Parathyroid adenoma (tissue), 2 donors: ENCODE data around the gene SND1.

Experiments used
- H2AFZ ChIP-seq: fragments of 300-600 bp; sonication (generic); one replicate; pipeline ENCODE4 v1.7.0; 2017; ENCODE audit warnings: antibody characterized with exemption, mild to moderate bottlenecking
- H3K27ac ChIP-seq: fragments of 300-600 bp; sonication (generic); one replicate; pipeline ENCODE4 v1.7.0; 2017
- H3K27me3 ChIP-seq: fragments of 300-600 bp; sonication (generic); one replicate; pipeline ENCODE4 v1.7.0; 2017; ENCODE audit warnings: low read length; ENCODE audit not compliant: control insufficient read depth, insufficient read depth
- H3K36me3 ChIP-seq: fragments of 300-600 bp; sonication (generic); one replicate; pipeline ENCODE4 v1.7.0; 2017; ENCODE audit warnings: low read length; ENCODE audit not compliant: control insufficient read depth, insufficient read depth
- H3K4me1 ChIP-seq: fragments of 300-600 bp; sonication (generic); one replicate; pipeline ENCODE4 v1.7.0; 2017; ENCODE audit warnings: control low read depth
- H3K4me2 ChIP-seq: fragments of 300-600 bp; sonication (generic); one replicate; pipeline ENCODE4 v1.7.0; 2017; ENCODE audit warnings: low read length
- H3K4me3 ChIP-seq: fragments of 300-600 bp; sonication (generic); one replicate; pipeline ENCODE4 v1.7.0; 2017; ENCODE audit warnings: low read depth, low read length
- H3K79me2 ChIP-seq: fragments of 300-600 bp; sonication (generic); one replicate; pipeline ENCODE4 v1.7.0; 2017; ENCODE audit warnings: control low read depth
- H3K9ac ChIP-seq: fragments of 300-600 bp; sonication (generic); one replicate; pipeline ENCODE4 v1.7.0; 2017; ENCODE audit warnings: mild to moderate bottlenecking
- H3K9me3 ChIP-seq: fragments of 300-600 bp; sonication (generic); one replicate; pipeline ENCODE4 v1.7.0; 2017; ENCODE audit warnings: low read length; ENCODE audit not compliant: control insufficient read depth
- TF ChIP-seq, protein P1 (sequence below): fragments of 300-600 bp; sonication (generic); IDR thresholded peaks from one replicate; pipeline ENCODE4 v1.7.0; 2017; ENCODE audit warnings: antibody characterized with exemption, mild to moderate bottlenecking
- donor health status: primary hyperparathyroidism.

The SND1 gene

DNA sequence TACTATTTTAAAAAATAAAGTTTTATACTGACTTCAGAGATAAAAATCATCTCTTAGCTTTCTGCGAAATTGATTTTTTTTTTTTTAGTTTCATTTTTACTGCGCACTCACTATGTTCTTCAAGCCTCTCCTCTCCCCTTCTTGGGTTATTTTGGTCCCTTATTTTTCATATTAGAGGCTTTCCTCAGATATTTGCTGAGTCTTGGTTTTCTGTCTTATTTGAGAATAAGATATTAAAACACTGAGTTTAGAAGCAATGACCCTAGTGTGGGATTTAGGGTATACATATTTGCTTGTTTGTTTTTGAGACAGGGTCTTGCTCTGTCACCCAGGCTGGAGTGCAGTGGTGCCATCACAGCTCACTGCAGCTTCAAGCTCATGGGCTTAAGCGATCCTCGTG is 59.9 kb downstream of the SND1 start:
- H3K36me3 ChIP-seq, result no peaks in the 10 kb centered on the region
- TF ChIP-seq, protein P1, sequence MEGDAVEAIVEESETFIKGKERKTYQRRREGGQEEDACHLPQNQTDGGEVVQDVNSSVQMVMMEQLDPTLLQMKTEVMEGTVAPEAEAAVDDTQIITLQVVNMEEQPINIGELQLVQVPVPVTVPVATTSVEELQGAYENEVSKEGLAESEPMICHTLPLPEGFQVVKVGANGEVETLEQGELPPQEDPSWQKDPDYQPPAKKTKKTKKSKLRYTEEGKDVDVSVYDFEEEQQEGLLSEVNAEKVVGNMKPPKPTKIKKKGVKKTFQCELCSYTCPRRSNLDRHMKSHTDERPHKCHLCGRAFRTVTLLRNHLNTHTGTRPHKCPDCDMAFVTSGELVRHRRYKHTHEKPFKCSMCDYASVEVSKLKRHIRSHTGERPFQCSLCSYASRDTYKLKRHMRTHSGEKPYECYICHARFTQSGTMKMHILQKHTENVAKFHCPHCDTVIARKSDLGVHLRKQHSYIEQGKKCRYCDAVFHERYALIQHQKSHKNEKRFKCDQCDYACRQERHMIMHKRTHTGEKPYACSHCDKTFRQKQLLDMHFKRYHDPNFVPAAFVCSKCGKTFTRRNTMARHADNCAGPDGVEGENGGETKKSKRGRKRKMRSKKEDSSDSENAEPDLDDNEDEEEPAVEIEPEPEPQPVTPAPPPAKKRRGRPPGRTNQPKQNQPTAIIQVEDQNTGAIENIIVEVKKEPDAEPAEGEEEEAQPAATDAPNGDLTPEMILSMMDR, result no peak

DNA sequence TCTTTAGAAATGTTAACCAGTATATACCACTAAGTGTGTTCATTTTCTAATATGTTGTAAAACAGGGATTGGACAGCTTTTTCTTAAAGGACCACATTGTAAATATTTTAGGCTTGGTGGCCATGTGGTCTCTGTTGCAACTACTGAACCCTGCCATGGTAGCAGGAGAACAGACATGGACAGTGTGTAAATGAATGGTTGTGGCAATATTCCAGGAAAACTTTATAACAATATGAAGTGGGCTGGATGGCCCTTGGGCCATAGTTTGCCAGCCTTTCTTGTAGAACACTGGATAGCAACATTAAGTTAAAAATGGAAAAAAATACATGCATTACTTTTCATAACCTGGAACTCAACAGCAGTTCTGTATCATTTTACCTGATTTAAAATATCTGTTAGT is 61.0 kb downstream of the SND1 start:
- H3K4me3 ChIP-seq, result no peak overlapping the region
- no peak overlapping the region for H3K4me2 ChIP-seq
- no peak overlapping the region for H2AFZ ChIP-seq
- H3K9ac ChIP-seq, result no peak overlapping the region
- peaks cover 2% of the 10 kb centered on the region for H3K79me2 ChIP-seq
- no peak overlapping the region for H3K27ac ChIP-seq
- H3K4me1 ChIP-seq, result no peaks in the 10 kb centered on the region
- H3K36me3 ChIP-seq, result no peaks in the 10 kb centered on the region
- TF ChIP-seq, protein P1, result no peak
- no peaks in the 10 kb centered on the region for H3K9me3 ChIP-seq
- H3K27me3 ChIP-seq, result no peaks in the 10 kb centered on the region

More for the DNA sequence above, 59.9 kb downstream of the SND1 start:
- no peaks in the 10 kb centered on the region for H3K4me1 ChIP-seq
- no peak overlapping the region for H2AFZ ChIP-seq
- peaks cover 2% of the 10 kb centered on the region for H3K79me2 ChIP-seq
- H3K27ac ChIP-seq, result no peak overlapping the region
- no peaks in the 10 kb centered on the region for H3K27me3 ChIP-seq
- H3K9me3 ChIP-seq, result no peaks in the 10 kb centered on the region
- H3K4me2 ChIP-seq, result no peak overlapping the region
- H3K9ac ChIP-seq, result no peak overlapping the region
- H3K4me3 ChIP-seq, result no peak overlapping the region

DNA sequence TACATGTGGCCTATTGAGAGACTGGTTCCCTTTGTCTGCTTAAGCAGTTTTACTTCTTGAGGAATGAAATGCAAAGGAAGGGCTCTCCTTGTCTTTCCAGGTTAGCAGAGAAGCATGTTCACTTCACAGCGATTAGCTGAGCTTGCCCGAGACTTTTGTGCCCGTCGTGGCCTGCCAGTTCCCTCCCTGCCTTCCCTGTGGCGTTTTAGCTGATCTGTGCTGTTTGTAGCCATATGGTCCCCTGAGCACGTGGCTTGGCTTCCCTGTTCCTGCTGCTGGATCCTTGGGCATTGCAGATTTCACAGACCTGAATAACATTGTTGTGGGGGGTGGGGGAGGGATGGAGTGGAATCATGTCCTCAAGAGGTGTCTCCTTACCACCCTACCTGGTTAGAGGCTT is 61.8 kb downstream of the SND1 start:
- Histone ChIP-seq H3K4me2 (no peak overlapping the region), H3K9ac (no peak overlapping the region), H3K4me1 (no peaks in the 10 kb centered on the region), H3K9me3 (no peaks in the 10 kb centered on the region), H2AFZ (no peak overlapping the region), H3K27ac (no peak overlapping the region), H3K4me3 (no peak overlapping the region), H3K27me3 (no peaks in the 10 kb centered on the region), H3K79me2 (peaks cover 2% of the 10 kb centered on the region), H3K36me3 (no peaks in the 10 kb centered on the region)
- TF ChIP-seq, protein P1, result no peak

DNA sequence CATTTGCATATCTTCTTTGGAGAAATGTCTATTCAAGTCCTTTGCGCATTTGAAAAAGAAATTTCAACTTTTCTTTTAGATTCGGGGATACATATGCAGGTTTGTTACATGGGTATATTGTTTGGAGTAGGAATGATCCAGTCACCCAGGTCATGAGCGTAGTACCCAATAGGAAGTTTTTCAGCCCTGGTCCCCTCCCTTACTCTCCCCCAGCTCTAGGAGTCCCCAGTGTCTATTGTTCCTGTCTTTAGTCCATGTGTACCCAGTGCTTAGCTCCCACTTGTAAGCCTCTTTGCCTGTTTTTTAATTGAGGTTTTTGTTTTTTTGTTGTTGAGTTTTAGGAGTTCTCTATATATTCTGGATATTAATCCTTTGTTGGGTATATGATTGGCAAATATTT is 63.3 kb downstream of the SND1 start:
- H3K4me2 ChIP-seq, result no peak overlapping the region
- no peak overlapping the region for H3K4me3 ChIP-seq
- H2AFZ ChIP-seq, result no peak overlapping the region
- H3K4me1 ChIP-seq, result no peaks in the 10 kb centered on the region
- no peak overlapping the region for H3K9ac ChIP-seq
- TF ChIP-seq, protein P1, result no peak
- H3K79me2 ChIP-seq, result peaks cover 3% of the 10 kb centered on the region
- no peaks in the 10 kb centered on the region for H3K36me3 ChIP-seq
- no peaks in the 10 kb centered on the region for H3K27me3 ChIP-seq
- H3K9me3 ChIP-seq, result no peaks in the 10 kb centered on the region
- H3K27ac ChIP-seq, result no peak overlapping the region

DNA sequence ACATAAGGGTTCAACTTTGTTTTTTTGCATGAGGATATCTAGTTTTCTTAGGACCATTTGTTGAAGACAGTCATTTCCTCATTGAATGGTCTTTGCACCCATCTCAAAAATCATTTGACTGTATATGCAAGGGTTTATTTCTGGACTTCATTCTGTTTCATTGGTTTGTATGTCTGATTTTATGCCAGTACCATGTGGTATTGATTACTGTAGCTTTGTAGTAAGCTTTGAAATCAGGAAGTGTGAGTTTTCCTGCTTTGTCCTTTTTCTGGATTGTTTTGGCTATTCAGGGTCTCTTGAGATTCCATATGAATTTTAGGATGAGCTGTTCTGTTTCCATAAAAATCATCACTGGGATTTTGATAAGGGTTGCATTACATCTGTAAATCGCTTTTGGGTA is 63.9 kb downstream of the SND1 start:
- Histone ChIP-seq H3K4me3 (no peak overlapping the region), H3K9me3 (no peaks in the 10 kb centered on the region), H3K27me3 (no peaks in the 10 kb centered on the region), H3K36me3 (no peaks in the 10 kb centered on the region), H2AFZ (no peak overlapping the region), H3K79me2 (peaks cover 7% of the 10 kb centered on the region), H3K4me2 (no peak overlapping the region), H3K4me1 (no peaks in the 10 kb centered on the region), H3K27ac (no peak overlapping the region), H3K9ac (no peak overlapping the region)
- TF ChIP-seq, protein P1, result no peak
